OCI-LY7 (cell line): ENCODE measurements around the gene HNRNPAB. TPM values are rescaled to one million over a fixed set of nuclear protein-coding genes. Genes with fewer than 3 reads are reported as not detected.

ENCODE experiments used
- BruUV-seq: library from RNA; stranded (reverse); fragments of 400-500 nt; replicated peaks from 2 replicates; lab custom pipeline; 2021; lab: Mats Ljungman, UMichigan
- CTCF ChIA-PET: fragments of 300-600 bp; sonication (Branson Sonifier 250); formaldehyde crosslinking; loops from one replicate; lab custom pipeline; 2022; ENCODE audit warnings: antibody characterized with exemption; ENCODE audit not compliant: unreplicated experiment; lab: Charles Lee
- POLR2A ChIA-PET: fragments of 300-600 bp; sonication (Branson Sonifier 250); formaldehyde crosslinking; loops from one replicate; lab custom pipeline; 2022; ENCODE audit warnings: antibody characterized with exemption; lab: Charles Lee
- DNase-seq: peaks from one replicate; pipeline ENCODE4 v3.0.0-alpha.2; 2015; ENCODE audit warnings: low spot score
- H2AFZ ChIP-seq: fragments of 200-600 bp; sonication (generic), shearing (Covaris generic); 2 replicates; pipeline ENCODE4 v1.6.1; 2014; ENCODE audit warnings: mild to moderate bottlenecking, antibody characterized with exemption, low read length, moderate library complexity
- H3K27ac ChIP-seq: fragments of 200-600 bp; sonication (generic); 2 replicates; pipeline ENCODE4 v1.5.1; 2014; ENCODE audit warnings: mixed run types, low read depth, mild to moderate bottlenecking, moderate library complexity, low read length, inconsistent platforms; ENCODE audit not compliant: poor library complexity, severe bottlenecking
- H3K36me3 ChIP-seq: fragments of 200-600 bp; sonication (generic); 2 replicates; pipeline ENCODE4 v1.6.1; 2014; ENCODE audit warnings: mild to moderate bottlenecking, antibody characterized with exemption, low read length, moderate library complexity, mixed read lengths; ENCODE audit not compliant: insufficient read depth
- H3K4me1 ChIP-seq: fragments of 200-600 bp; sonication (generic); 2 replicates; pipeline ENCODE4 v1.5.1; 2014; ENCODE audit warnings: mild to moderate bottlenecking, low read length; ENCODE audit not compliant: insufficient read depth, poor library complexity, severe bottlenecking
- H3K4me2 ChIP-seq: fragments of 200-600 bp; sonication (generic); 2 replicates; pipeline ENCODE4 v1.6.1; 2014; ENCODE audit warnings: mild to moderate bottlenecking, low read length
- H3K4me3 ChIP-seq: fragments of 200-600 bp; sonication (generic); 2 replicates; pipeline ENCODE4 v1.5.1; 2014; ENCODE audit warnings: mild to moderate bottlenecking, low read depth, low read length; ENCODE audit not compliant: poor library complexity, severe bottlenecking
- H3K79me2 ChIP-seq: fragments of 200-600 bp; sonication (generic); 2 replicates; pipeline ENCODE4 v1.6.1; 2016; ENCODE audit warnings: low read depth, mild to moderate bottlenecking, low read length, moderate library complexity, mixed read lengths; ENCODE audit not compliant: insufficient read depth
- H3K9me2 ChIP-seq: fragments of 200-600 bp; sonication (generic); 2 replicates; pipeline ENCODE4 v1.6.1; 2016; ENCODE audit warnings: mild to moderate bottlenecking, low read length, mixed read lengths; ENCODE audit not compliant: insufficient read depth
- H3K9me3 ChIP-seq: fragments of 200-600 bp; sonication (generic); 2 replicates; pipeline ENCODE4 v1.6.1; 2014; ENCODE audit warnings: mild to moderate bottlenecking, mixed run types, low read length, mixed read lengths
- H4K20me1 ChIP-seq: fragments of 200-600 bp; sonication (generic); 2 replicates; pipeline ENCODE4 v1.6.1; 2014; ENCODE audit warnings: mild to moderate bottlenecking, antibody characterized with exemption, low read length, moderate library complexity, mixed read lengths; ENCODE audit not compliant: insufficient read depth
- CTCF ChIP-seq: fragments of 200-600 bp; sonication (generic); conservative IDR thresholded peaks from 2 replicates; pipeline ENCODE4 v1.5.1; 2014; ENCODE audit warnings: mild to moderate bottlenecking, antibody characterized with exemption, low read length, moderate library complexity, mixed read lengths
- EZH2phosphoT487 ChIP-seq: fragments of 200-600 bp; sonication (generic); IDR thresholded peaks from 2 replicates; pipeline ENCODE4 v1.6.1; 2018; ENCODE audit warnings: low read depth, borderline replicate concordance, mild to moderate bottlenecking, mixed run types, antibody characterized with exemption, low read length, moderate library complexity, mixed read lengths
- intact Hi-C: fragments of 100-400 bp; cut with micrococcal nuclease; formaldehyde crosslinking; loops from one replicate; pipeline ENCODE4 v1.10.0; 2022; ENCODE audit not compliant: unreplicated experiment
- total RNA-seq, 2 experiments: library from RNA; depleted of rRNA in 1 of 2; stranded (reverse); fragments of >200 nt in 1 of 2; shearing (Covaris generic) in 1 of 2; gene quantifications; 2 replicates each; pipeline ENCODE4 v1.2.3, GENCODE V29; 2014 to 2022

Gene HNRNPAB
- total RNA-seq, 2 experiments from 2014 or later = 146 to 350 TPM

- ChIA-PET CTCF (no interaction called here), POLR2A (interaction anchor here (0.6 kb wide), 1 partner anchor 10 kb away, joined by 5 read pairs; no protein-coding TSS in a partner anchor)
- no peak overlapping the region for H3K4me2 ChIP-seq
- intact Hi-C loops = no loop called here
- peaks cover 3% of the 10 kb centered on the region; the same call in 1 of the 2 replicates for H3K79me2 ChIP-seq
- no TSS peak for BruUV-seq
- H3K4me1 ChIP-seq = peaks cover 26% of the 10 kb centered on the region
- peaks cover 95% of the 10 kb centered on the region for H3K36me3 ChIP-seq
- 0 out of 2 replicates have a peak, but pooled peaks cover 6% of the 10 kb centered on the region for H4K20me1 ChIP-seq
- no peak overlapping the region for H3K27ac ChIP-seq
- no peak overlapping the region for H3K4me3 ChIP-seq
- no peak overlapping the region for H2AFZ ChIP-seq
- no peaks in the 10 kb centered on the region for H3K9me2 ChIP-seq
- DNase-seq = no peak
- TF ChIP-seq EZH2phosphoT487 (no peak), CTCF (no peak)
- H3K9me3 ChIP-seq = no peaks in the 10 kb centered on the region
Observed at GRCh38 chr5:178218827-178219226, 14.5 kb downstream of the HNRNPAB start.

GRCh38 chr5:178221282-178221681, 16.9 kb downstream of the HNRNPAB start:
- H3K27ac ChIP-seq = no peak overlapping the region
- no peaks in the 10 kb centered on the region for H3K9me2 ChIP-seq
- H3K4me2 ChIP-seq = no peak overlapping the region
- BruUV-seq = no TSS peak
- POLR2A ChIA-PET = no interaction called here
- H3K4me3 ChIP-seq = no peak overlapping the region
- peaks cover 5% of the 10 kb centered on the region for H3K4me1 ChIP-seq
- no peak for DNase-seq
- CTCF ChIA-PET = no interaction called here
- H3K9me3 ChIP-seq = no peaks in the 10 kb centered on the region
- H3K36me3 ChIP-seq = peaks cover 93% of the 10 kb centered on the region
- H3K79me2 ChIP-seq = peaks cover 3% of the 10 kb centered on the region; the same call in 1 of the 2 replicates
- H4K20me1 ChIP-seq = 0 out of 2 replicates have a peak, but pooled peaks cover 6% of the 10 kb centered on the region
- TF ChIP-seq CTCF (no peak), EZH2phosphoT487 (no peak)
- H2AFZ ChIP-seq = no peak overlapping the region
- intact Hi-C loops = no loop called here

GRCh38 chr5:178221853-178222252, 17.5 kb downstream of the HNRNPAB start:
- CTCF ChIA-PET = interaction anchor here (0.5 kb wide), 1 partner anchor 236 kb away, joined by 11 read pairs; no protein-coding TSS in a partner anchor

More at GRCh38 chr5:178221853-178222252, 17.5 kb downstream of the HNRNPAB start:
- TF ChIP-seq EZH2phosphoT487 (no peak), CTCF (no peak)
- no peak overlapping the region for H2AFZ ChIP-seq
- H4K20me1 ChIP-seq = 0 out of 2 replicates have a peak, but pooled peaks cover 6% of the 10 kb centered on the region
- peaks cover 93% of the 10 kb centered on the region for H3K36me3 ChIP-seq
- H3K9me3 ChIP-seq = no peaks in the 10 kb centered on the region
- H3K9me2 ChIP-seq = no peaks in the 10 kb centered on the region
- no peak for DNase-seq
- H3K27ac ChIP-seq = no peak overlapping the region
- POLR2A ChIA-PET = no interaction called here
- peaks cover 3% of the 10 kb centered on the region; the same call in 1 of the 2 replicates for H3K79me2 ChIP-seq
- intact Hi-C loops = no loop called here
- H3K4me2 ChIP-seq = no peak overlapping the region
- no peak overlapping the region for H3K4me3 ChIP-seq
- no peaks in the 10 kb centered on the region for H3K4me1 ChIP-seq
- BruUV-seq = no TSS peak
